ENCODE measurements around the gene KCNMB2.

KCNMB2 gene

GRCh38 chr3:178785961-178786360 is 249.7 kb downstream of the KCNMB2 start:
- Histone ChIP-seq H4K20me1 (ENCODE audit: insufficient read depth, low read length) (no peaks in the 10 kb centered on the region), H3K4me3 (ENCODE audit: low read length) (no peak overlapping the region), H3K27me3 (ENCODE audit: low read depth, low read length) (no peaks in the 10 kb centered on the region), H3K9ac (ENCODE audit: low read length) (no peak overlapping the region), H3K79me2 (ENCODE audit: low read length) (no peaks in the 10 kb centered on the region), H3K27ac (ENCODE audit: low read length) (no peak overlapping the region), H3K36me3 (replicated peaks; ENCODE audit: low read depth, low read length) (no peaks in the 10 kb centered on the region), H2AFZ (ENCODE audit: low read depth, low read length) (no peak overlapping the region), H3K4me1 (ENCODE audit: low read length) (no peaks in the 10 kb centered on the region), H3K4me2 (ENCODE audit: low read length) (no peak overlapping the region), H3K9me3 (ENCODE audit: insufficient read depth, low read length) (no peaks in the 10 kb centered on the region)
- no peak for TF ChIP-seq EZH2phosphoT487 (IDR thresholded peaks at IDR 0.05; ENCODE audit: low read depth)
- TF ChIP-seq CTCF (IDR thresholded peaks at IDR 0.05; ENCODE audit: low read depth, low read length): no peak

GRCh38 chr3:178787960-178788359 is 251.7 kb downstream of the KCNMB2 start:
- no peaks in the 10 kb centered on the region for H3K27me3 ChIP-seq (ENCODE audit: low read depth, low read length)
- H3K4me2 ChIP-seq (ENCODE audit: low read length): no peak overlapping the region
- no peak overlapping the region for H3K4me3 ChIP-seq (ENCODE audit: low read length)
- H3K4me1 ChIP-seq (ENCODE audit: low read length): no peaks in the 10 kb centered on the region
- TF ChIP-seq CTCF (IDR thresholded peaks at IDR 0.05; ENCODE audit: low read depth, low read length) (no peak), EZH2phosphoT487 (IDR thresholded peaks at IDR 0.05; ENCODE audit: low read depth) (no peak)
- H2AFZ ChIP-seq (ENCODE audit: low read depth, low read length): no peak overlapping the region
- H4K20me1 ChIP-seq (ENCODE audit: insufficient read depth, low read length): no peaks in the 10 kb centered on the region
- peaks cover 3% of the 10 kb centered on the region; the same call in 1 of the 2 replicates for H3K9me3 ChIP-seq (ENCODE audit: insufficient read depth, low read length)
- no peaks in the 10 kb centered on the region for H3K36me3 ChIP-seq (replicated peaks; ENCODE audit: low read depth, low read length)
- no peak overlapping the region for H3K9ac ChIP-seq (ENCODE audit: low read length)
- no peaks in the 10 kb centered on the region for H3K79me2 ChIP-seq (ENCODE audit: low read length)
- no peak overlapping the region for H3K27ac ChIP-seq (ENCODE audit: low read length)

GRCh38 chr3:178794711-178795110 is 258.5 kb downstream of the KCNMB2 start:
- no peaks in the 10 kb centered on the region for H4K20me1 ChIP-seq (ENCODE audit: insufficient read depth, low read length)
- H3K4me2 ChIP-seq (ENCODE audit: low read length): no peak overlapping the region
- H3K27ac ChIP-seq (ENCODE audit: low read length): no peak overlapping the region
- TF ChIP-seq EZH2phosphoT487 (IDR thresholded peaks at IDR 0.05; ENCODE audit: low read depth): no peak
- no peak for TF ChIP-seq CTCF (IDR thresholded peaks at IDR 0.05; ENCODE audit: low read depth, low read length)
- no peaks in the 10 kb centered on the region for H3K27me3 ChIP-seq (ENCODE audit: low read depth, low read length)
- H3K9ac ChIP-seq (ENCODE audit: low read length): no peak overlapping the region
- H3K4me3 ChIP-seq (ENCODE audit: low read length): no peak overlapping the region
- no peaks in the 10 kb centered on the region for H3K36me3 ChIP-seq (replicated peaks; ENCODE audit: low read depth, low read length)
- H2AFZ ChIP-seq (ENCODE audit: low read depth, low read length): no peak overlapping the region
- no peaks in the 10 kb centered on the region for H3K4me1 ChIP-seq (ENCODE audit: low read length)
- no peaks in the 10 kb centered on the region for H3K79me2 ChIP-seq (ENCODE audit: low read length)
- peaks cover 3% of the 10 kb centered on the region; the same call in 1 of the 2 replicates for H3K9me3 ChIP-seq (ENCODE audit: insufficient read depth, low read length)

- TF ChIP-seq EZH2phosphoT487 (IDR thresholded peaks at IDR 0.05; ENCODE audit: low read depth) (no peak), CTCF (IDR thresholded peaks at IDR 0.05; ENCODE audit: low read depth, low read length) (no peak)
- no peak overlapping the region for H3K9ac ChIP-seq (ENCODE audit: low read length)
- no peak overlapping the region for H3K4me3 ChIP-seq (ENCODE audit: low read length)
- peaks cover 3% of the 10 kb centered on the region; the same call in 1 of the 2 replicates for H3K9me3 ChIP-seq (ENCODE audit: insufficient read depth, low read length)
- no peaks in the 10 kb centered on the region for H3K36me3 ChIP-seq (replicated peaks; ENCODE audit: low read depth, low read length)
- no peaks in the 10 kb centered on the region for H3K27me3 ChIP-seq (ENCODE audit: low read depth, low read length)
- H3K4me1 ChIP-seq (ENCODE audit: low read length): no peaks in the 10 kb centered on the region
- H3K27ac ChIP-seq (ENCODE audit: low read length): no peak overlapping the region
- H2AFZ ChIP-seq (ENCODE audit: low read depth, low read length): no peak overlapping the region
- H4K20me1 ChIP-seq (ENCODE audit: insufficient read depth, low read length): no peaks in the 10 kb centered on the region
- H3K4me2 ChIP-seq (ENCODE audit: low read length): no peak overlapping the region
- no peaks in the 10 kb centered on the region for H3K79me2 ChIP-seq (ENCODE audit: low read length)
These were observed 259.1 kb downstream of the KCNMB2 start for GRCh38 chr3:178795349-178795748.

All from OCI-LY3 (cell line).